Measurements from ENCODE around the gene ERBB2.

Gene ERBB2

DNA sequence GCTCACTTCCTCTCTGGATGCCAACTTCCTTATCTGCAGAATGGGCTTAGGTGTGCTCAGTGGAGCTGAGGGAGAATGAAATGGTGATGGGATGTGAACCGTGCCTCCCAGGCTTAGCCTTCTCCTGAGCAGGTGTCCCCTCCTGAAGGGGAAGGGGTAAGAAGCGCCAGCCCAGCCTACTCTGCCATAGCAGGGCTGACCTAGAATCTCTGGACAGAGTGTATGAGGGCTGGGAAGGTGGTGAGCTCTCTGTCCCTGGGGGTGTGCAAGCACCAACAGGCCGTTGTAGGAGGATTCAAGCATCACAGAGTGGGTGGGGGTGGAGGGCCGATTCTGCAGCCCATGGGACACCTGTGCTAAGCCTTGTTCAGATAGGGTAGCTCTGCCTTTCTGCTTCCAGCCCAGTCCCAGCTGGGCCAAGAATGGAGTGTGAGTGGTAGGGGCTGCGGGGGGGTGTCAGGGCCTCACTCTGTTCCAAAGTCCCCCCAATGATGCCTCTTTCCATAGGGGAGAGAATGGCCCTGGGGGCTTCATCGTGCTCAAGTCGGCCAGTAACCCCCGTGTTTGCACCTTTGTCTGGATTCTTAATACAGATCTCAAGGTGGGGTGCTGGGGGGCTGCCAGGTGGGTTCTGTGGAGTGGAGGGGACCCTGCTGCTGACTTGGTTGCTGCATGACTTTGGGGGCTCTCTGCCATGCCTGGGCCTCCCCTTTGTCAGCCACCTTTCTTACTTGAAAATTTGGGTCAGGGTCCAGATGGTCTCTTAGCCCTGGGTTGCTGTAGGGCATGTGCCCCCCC is 37.9 kb upstream of the ERBB2 start:
- DNase-seq, result no peak
- WGBS (ENCODE audit: insufficient coverage), result 100% methylated on average over 4 of the region's 8 CpGs
- POLR2A ChIA-PET, result no interaction called here
- H3K9me3 ChIP-seq (ENCODE audit: control extremely low read depth in 1 of 5, control insufficient read depth in 4 of 5, insufficient read depth in 2 of 5, low read depth in 1 of 5, low read length in 4 of 5), result no peaks in the 10 kb centered on the region
- peak overlapping the region in 3 of 7 experiments; percentile 4 to 48 (median 32) for H3K4me3 ChIP-seq (ENCODE audit: control insufficient read depth in 1 of 7, extremely low read depth in 1 of 7, insufficient read depth in 4 of 7, low read depth in 2 of 7, low read length in 6 of 7)
- H3K36me3 ChIP-seq (ENCODE audit: control insufficient read depth in 4 of 4, insufficient read depth in 4 of 4, low read length in 3 of 4), result peaks cover 2 to 49% (median 22%) of the 10 kb centered on the region in 4 experiments
- no peak overlapping the region for H3K27ac ChIP-seq (ENCODE audit: insufficient read depth in 1 of 2, low read depth in 1 of 2, low read length in 2 of 2, poor library complexity in 1 of 2, severe bottlenecking in 2 of 2)
- H3K4me1 ChIP-seq (ENCODE audit: control extremely low read depth in 1 of 4, control insufficient read depth in 4 of 4, insufficient read depth in 4 of 4, low read length in 3 of 4), result peaks cover 0 to 84% (median 41%) of the 10 kb centered on the region in 4 experiments
- CTCF ChIA-PET, result interaction anchor here (1.0 to 22.5 kb wide), 4 partner anchors 8 to 36 kb away, joined by 4 to 445 read pairs (median 18); partner anchors contain the start of genes PNMT and PPP1R1B
- peaks cover 0 to 13% (median 3%) of the 10 kb centered on the region in 5 experiments for H3K27me3 ChIP-seq (replicated peaks in 2 of 5; ENCODE audit: control insufficient read depth in 4 of 5, insufficient read depth in 5 of 5, low read length in 4 of 5)

DNA sequence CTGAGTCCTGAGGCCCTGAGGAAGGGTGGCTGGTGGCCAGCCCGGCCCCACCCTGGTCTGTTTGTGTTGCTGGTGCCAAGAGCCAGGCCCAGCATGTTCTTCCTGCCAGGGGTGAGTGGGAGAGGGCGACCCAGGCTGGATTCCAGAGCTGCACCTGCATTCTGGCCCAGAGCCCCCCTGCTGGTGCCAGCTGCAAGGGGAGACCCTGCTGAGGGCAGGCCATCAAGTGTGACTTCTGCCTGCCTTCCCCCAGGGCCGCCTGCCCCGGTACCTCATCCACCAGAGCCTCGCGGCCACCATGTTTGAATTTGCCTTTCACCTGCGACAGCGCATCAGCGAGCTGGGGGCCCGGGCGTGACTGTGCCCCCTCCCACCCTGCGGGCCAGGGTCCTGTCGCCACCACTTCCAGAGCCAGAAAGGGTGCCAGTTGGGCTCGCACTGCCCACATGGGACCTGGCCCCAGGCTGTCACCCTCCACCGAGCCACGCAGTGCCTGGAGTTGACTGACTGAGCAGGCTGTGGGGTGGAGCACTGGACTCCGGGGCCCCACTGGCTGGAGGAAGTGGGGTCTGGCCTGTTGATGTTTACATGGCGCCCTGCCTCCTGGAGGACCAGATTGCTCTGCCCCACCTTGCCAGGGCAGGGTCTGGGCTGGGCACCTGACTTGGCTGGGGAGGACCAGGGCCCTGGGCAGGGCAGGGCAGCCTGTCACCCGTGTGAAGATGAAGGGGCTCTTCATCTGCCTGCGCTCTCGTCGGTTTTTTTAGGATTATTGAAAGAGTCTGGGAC is 37.1 kb upstream of the ERBB2 start:
- H3K27me3 ChIP-seq (replicated peaks in 2 of 5; ENCODE audit: control insufficient read depth in 4 of 5, insufficient read depth in 5 of 5, low read length in 4 of 5), result peaks cover 0 to 16% (median 7%) of the 10 kb centered on the region in 5 experiments
- H3K36me3 ChIP-seq (ENCODE audit: control insufficient read depth in 4 of 4, insufficient read depth in 4 of 4, low read length in 3 of 4), result peaks cover 0 to 46% (median 19%) of the 10 kb centered on the region in 4 experiments
- H3K27ac ChIP-seq (ENCODE audit: insufficient read depth in 1 of 2, low read depth in 1 of 2, low read length in 2 of 2, poor library complexity in 1 of 2, severe bottlenecking in 2 of 2), result no peak overlapping the region
- peaks cover 0 to 90% (median 46%) of the 10 kb centered on the region in 4 experiments for H3K4me1 ChIP-seq (ENCODE audit: control extremely low read depth in 1 of 4, control insufficient read depth in 4 of 4, insufficient read depth in 4 of 4, low read length in 3 of 4)
- no peak overlapping the region for H3K4me3 ChIP-seq (ENCODE audit: control insufficient read depth in 1 of 7, extremely low read depth in 1 of 7, insufficient read depth in 4 of 7, low read depth in 2 of 7, low read length in 6 of 7)
- ChIA-PET POLR2A (no interaction called here), CTCF (interaction anchor here (1.0 to 22.5 kb wide), 4 partner anchors 8 to 37 kb away, joined by 4 to 445 read pairs (median 18); partner anchors contain the start of genes PNMT and PPP1R1B)
- no peak for DNase-seq
- H3K9me3 ChIP-seq (ENCODE audit: control extremely low read depth in 1 of 5, control insufficient read depth in 4 of 5, insufficient read depth in 2 of 5, low read depth in 1 of 5, low read length in 4 of 5), result no peaks in the 10 kb centered on the region
- WGBS (ENCODE audit: insufficient coverage), result 95% methylated on average over 16 of the region's 22 CpGs

DNA sequence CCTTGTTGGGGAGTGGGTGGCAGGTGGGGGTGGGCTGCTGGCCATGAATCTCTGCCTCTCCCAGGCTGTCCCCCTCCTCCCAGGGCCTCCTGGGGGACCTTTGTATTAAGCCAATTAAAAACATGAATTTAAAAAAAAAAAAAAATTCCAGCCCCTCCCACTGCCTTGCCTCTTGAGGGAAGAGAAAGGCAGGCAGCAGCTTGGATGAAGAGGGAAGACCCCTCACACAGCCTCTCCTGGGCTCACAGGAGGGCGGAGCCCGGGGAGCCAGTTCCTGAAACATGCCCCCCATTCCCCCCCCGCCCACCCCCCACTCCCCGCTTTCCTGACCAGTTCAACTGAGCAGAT is 36.5 kb upstream of the ERBB2 start:
- Histone ChIP-seq H3K27ac (ENCODE audit: insufficient read depth in 1 of 2, low read depth in 1 of 2, low read length in 2 of 2, poor library complexity in 1 of 2, severe bottlenecking in 2 of 2) (no peak overlapping the region), H3K4me1 (ENCODE audit: control extremely low read depth in 1 of 4, control insufficient read depth in 4 of 4, insufficient read depth in 4 of 4, low read length in 3 of 4) (peaks cover 0 to 89% (median 47%) of the 10 kb centered on the region in 4 experiments), H3K4me3 (ENCODE audit: control insufficient read depth in 1 of 7, extremely low read depth in 1 of 7, insufficient read depth in 4 of 7, low read depth in 2 of 7, low read length in 6 of 7) (no peak overlapping the region), H3K36me3 (ENCODE audit: control insufficient read depth in 4 of 4, insufficient read depth in 4 of 4, low read length in 3 of 4) (peaks cover 0 to 41% (median 16%) of the 10 kb centered on the region in 4 experiments), H3K27me3 (replicated peaks in 2 of 5; ENCODE audit: control insufficient read depth in 4 of 5, insufficient read depth in 5 of 5, low read length in 4 of 5) (peaks cover 0 to 16% (median 7%) of the 10 kb centered on the region in 5 experiments), H3K9me3 (ENCODE audit: control extremely low read depth in 1 of 5, control insufficient read depth in 4 of 5, insufficient read depth in 2 of 5, low read depth in 1 of 5, low read length in 4 of 5) (no peaks in the 10 kb centered on the region)
- no CpG with 5 or more reads among the region's 4 CpGs for WGBS (ENCODE audit: insufficient coverage)
- ChIA-PET POLR2A (no interaction called here), CTCF (interaction anchor here (4.2 to 22.5 kb wide), 3 partner anchors 9 to 38 kb away, joined by 27 to 445 read pairs (median 155); partner anchors contain the start of gene PPP1R1B)
- DNase-seq, result no peak

DNA sequence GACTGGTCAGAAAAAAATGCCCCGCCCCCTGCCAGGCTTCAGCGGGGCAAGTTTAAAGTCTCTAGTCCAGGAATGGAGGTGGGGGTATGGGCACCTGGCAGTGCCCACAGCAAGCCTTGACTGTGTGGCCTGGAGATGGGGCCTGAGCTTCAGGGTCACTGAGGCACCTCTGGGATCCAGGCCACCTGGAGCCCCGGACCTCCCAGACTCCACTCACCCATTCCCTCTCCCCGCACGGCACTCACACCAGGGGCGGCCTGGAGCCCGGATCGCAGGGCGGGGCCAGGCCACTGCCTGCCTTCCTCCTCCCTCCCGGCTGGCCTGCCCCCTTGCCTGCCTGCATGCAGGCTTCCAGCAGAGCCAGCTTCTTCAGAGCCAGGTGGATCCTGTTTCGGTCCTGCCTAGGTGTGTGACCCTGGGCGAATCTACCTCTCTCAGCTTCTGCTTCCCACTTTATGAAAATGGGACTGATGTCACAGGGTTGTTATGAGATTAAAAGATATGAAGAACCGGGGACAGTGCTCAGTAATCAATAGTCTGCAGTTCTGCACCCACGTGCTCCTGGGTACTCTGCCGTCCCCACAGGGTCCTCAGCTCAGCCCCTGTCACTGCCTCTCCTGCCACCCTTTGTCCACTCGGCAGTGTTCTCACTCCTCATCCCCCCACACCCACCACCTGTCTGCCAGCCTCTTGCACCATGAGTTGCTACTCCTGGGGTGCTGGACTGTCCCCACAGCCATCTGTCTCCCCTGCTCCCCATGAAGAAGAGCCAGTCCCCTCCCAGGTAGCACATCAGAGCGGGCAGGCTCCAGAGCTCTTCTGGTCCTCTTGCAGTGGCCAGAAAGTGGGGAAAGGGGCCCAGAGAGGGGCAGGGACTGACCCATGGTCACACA is 35.9 kb upstream of the ERBB2 start:
- Histone ChIP-seq H3K9me3 (ENCODE audit: control extremely low read depth in 1 of 5, control insufficient read depth in 4 of 5, insufficient read depth in 2 of 5, low read depth in 1 of 5, low read length in 4 of 5) (no peaks in the 10 kb centered on the region), H3K4me3 (ENCODE audit: control insufficient read depth in 1 of 7, extremely low read depth in 1 of 7, insufficient read depth in 4 of 7, low read depth in 2 of 7, low read length in 6 of 7) (no peak overlapping the region), H3K36me3 (ENCODE audit: control insufficient read depth in 4 of 4, insufficient read depth in 4 of 4, low read length in 3 of 4) (peaks cover 0 to 35% (median 15%) of the 10 kb centered on the region in 4 experiments), H3K27me3 (replicated peaks in 2 of 5; ENCODE audit: control insufficient read depth in 4 of 5, insufficient read depth in 5 of 5, low read length in 4 of 5) (peaks cover 0 to 16% (median 7%) of the 10 kb centered on the region in 5 experiments), H3K4me1 (ENCODE audit: control extremely low read depth in 1 of 4, control insufficient read depth in 4 of 4, insufficient read depth in 4 of 4, low read length in 3 of 4) (peaks cover 0 to 88% (median 49%) of the 10 kb centered on the region in 4 experiments), H3K27ac (ENCODE audit: insufficient read depth in 1 of 2, low read depth in 1 of 2, low read length in 2 of 2, poor library complexity in 1 of 2, severe bottlenecking in 2 of 2) (no peak overlapping the region)
- ChIA-PET CTCF (interaction anchor here (0.8 to 22.5 kb wide), 4 partner anchors 10 to 113 kb away, joined by 3 to 445 read pairs (median 91); partner anchors contain the start of gene PPP1R1B), POLR2A (no interaction called here)
- whole genome bisulfite sequencing (ENCODE audit: insufficient coverage), result 55% methylated on average over 15 of the region's 17 CpGs
- DNase-seq, result no peak

DNA sequence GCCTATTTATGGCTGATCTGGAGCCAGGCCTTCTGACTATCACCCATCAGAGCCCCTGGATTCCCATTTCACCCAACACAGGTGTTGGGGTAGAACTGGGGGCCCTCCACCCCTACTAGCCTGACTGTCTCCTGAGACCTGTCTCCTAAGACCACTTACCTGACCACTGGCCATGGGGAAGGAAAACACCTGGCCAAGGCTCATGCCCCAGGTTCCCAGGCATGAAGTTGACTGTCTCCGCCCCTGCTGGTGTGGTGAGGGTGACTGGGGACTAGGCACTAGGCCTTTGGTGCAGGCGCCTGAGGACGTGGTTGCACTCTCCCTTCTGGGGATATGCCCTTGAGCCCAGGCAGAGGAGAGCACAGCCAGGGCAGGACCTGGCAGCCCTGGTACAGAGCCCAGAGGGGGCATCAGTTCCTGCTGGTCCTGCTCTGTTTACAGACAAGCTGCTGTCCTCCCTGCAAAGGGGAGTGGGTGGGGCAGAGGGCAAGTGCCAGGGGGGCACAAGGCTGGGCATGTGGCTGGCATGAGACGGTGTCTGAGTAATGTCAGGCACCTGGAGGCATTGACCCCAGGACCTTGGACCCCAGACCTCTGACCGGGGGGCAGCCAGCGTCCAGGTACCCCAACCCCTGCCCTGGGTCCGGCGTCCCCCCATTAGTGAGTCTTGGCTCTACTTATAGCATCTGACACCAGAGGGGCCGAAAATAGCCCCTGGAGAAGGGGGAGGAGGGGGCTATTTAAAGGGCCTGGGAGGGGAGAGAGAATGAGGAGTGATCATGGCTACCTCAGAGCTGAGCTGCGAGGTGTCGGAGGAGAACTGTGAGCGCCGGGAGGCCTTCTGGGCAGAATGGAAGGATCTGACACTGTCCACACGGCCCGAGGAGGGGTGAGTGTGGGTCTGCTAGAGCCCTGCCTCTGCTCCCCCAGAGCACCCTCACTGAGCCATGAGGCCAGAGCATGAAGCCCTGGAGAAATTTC is 35.0 kb upstream of the ERBB2 start, which contains the start of gene TCAP:
TCAP (plus strand) TSS at position 769 of the 981 bp plus-strand sequence; CDS start at position 780, 11 bp downstream.
- Histone ChIP-seq H3K4me1 (ENCODE audit: control extremely low read depth in 1 of 4, control insufficient read depth in 4 of 4, insufficient read depth in 4 of 4, low read length in 3 of 4) (peaks cover 0 to 79% (median 45%) of the 10 kb centered on the region in 4 experiments), H3K36me3 (ENCODE audit: control insufficient read depth in 4 of 4, insufficient read depth in 4 of 4, low read length in 3 of 4) (peaks cover 0 to 32% (median 15%) of the 10 kb centered on the region in 4 experiments), H3K27ac (ENCODE audit: insufficient read depth in 1 of 2, low read depth in 1 of 2, low read length in 2 of 2, poor library complexity in 1 of 2, severe bottlenecking in 2 of 2) (no peak within 1 kb of the TSS), H3K27me3 (replicated peaks in 2 of 5; ENCODE audit: control insufficient read depth in 4 of 5, insufficient read depth in 5 of 5, low read length in 4 of 5) (peaks cover 0 to 23% (median 7%) of the 10 kb centered on the region in 5 experiments), H3K9me3 (ENCODE audit: control extremely low read depth in 1 of 5, control insufficient read depth in 4 of 5, insufficient read depth in 2 of 5, low read depth in 1 of 5, low read length in 4 of 5) (no peaks in the 10 kb centered on the region), H3K4me3 (ENCODE audit: control insufficient read depth in 1 of 7, extremely low read depth in 1 of 7, insufficient read depth in 4 of 7, low read depth in 2 of 7, low read length in 6 of 7) (no peak within 1 kb of the TSS)
- CTCF ChIA-PET, result interaction anchor here (0.8 to 22.5 kb wide), 7 partner anchors 11 to 114 kb away, joined by 3 to 445 read pairs (median 7); partner anchors contain the start of gene PPP1R1B
- no peak for DNase-seq
- POLR2A ChIA-PET, result no interaction called here
- 86% methylated on average over 11 of the region's 15 CpGs for WGBS (ENCODE audit: insufficient coverage)

Data from common myeloid progenitor, CD34-positive (primary cell).